Breast epithelium (tissue), 3 donors: ENCODE measurements around the gene NAV2.

Experiments used
- CTCF ChIP-seq, 3 donors: fragments of 450-650 bp; IDR thresholded peaks; one replicate each; pipeline ENCODE4 v1.5.1; 2016 to 2017; ENCODE audit warnings: antibody characterized with exemption in 3 of 3, mild to moderate bottlenecking in 3 of 3, moderate library complexity in 3 of 3
- POLR2A ChIP-seq: fragments of 450-650 bp; IDR thresholded peaks from one replicate; pipeline ENCODE4 v1.6.1; 2016; ENCODE audit warnings: antibody characterized with exemption, mild to moderate bottlenecking, moderate library complexity

DNA sequence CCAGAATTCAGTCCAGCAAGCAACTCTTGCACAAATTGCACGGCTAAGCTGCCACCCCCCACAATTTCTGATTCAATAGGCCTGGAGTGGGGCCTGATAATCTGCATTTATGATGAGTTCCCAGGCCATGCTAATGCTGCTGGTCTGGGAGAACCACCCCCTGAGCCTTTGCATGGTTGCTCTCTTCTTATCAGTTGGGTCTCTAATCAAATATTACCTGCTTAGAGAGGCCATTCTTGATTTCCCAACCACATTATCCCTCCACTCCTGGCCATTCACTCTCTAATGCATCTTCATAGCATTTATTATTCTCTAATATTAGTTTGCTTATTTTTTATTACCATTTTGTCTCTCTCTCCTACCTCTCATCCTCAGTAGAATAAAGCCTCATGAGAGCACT lies 99.5 kb downstream of the NAV2 start:
- TF ChIP-seq CTCF (IDR thresholded peaks at IDR 0.05) (no peak), POLR2A (no peak)
